HG03039 (cell line): ENCODE measurements around the gene GALNT4.

Experiments used
- ATAC-seq: cut with Tn5 transposase; IDR thresholded peaks from one replicate; pipeline ENCODE4 v1.9.1; 2021; ENCODE audit warnings: mild to moderate bottlenecking, moderate library complexity; ENCODE audit not compliant: unreplicated experiment

The GALNT4 gene

GRCh38 chr12:89524541-89525304 lies at the start of gene GALNT4:
TSS of gene GALNT4 (minus strand) at chr12:89524796. CDS start at chr12:89524549, 247 bp downstream.
- peak; percentile 80 for ATAC-seq

GRCh38 chr12:89573051-89573810 lies 48.6 kb upstream of the GALNT4 start:
- no peak for ATAC-seq

GRCh38 chr12:89571491-89572195 lies 47.0 kb upstream of the GALNT4 start:
- ATAC-seq, result no peak

GRCh38 chr12:89568484-89568883 lies 43.9 kb upstream of the GALNT4 start:
- ATAC-seq, result no peak

GRCh38 chr12:89567691-89568239 lies 43.2 kb upstream of the GALNT4 start:
- ATAC-seq, result no peak

GRCh38 chr12:89566615-89567014 lies 42.0 kb upstream of the GALNT4 start:
- no peak for ATAC-seq

GRCh38 chr12:89565002-89565401 lies 40.4 kb upstream of the GALNT4 start:
- ATAC-seq, result no peak

GRCh38 chr12:89559753-89560152 lies 35.2 kb upstream of the GALNT4 start:
- ATAC-seq, result no peak

- ATAC-seq, result no peak
Measured at GRCh38 chr12:89556976-89557375, 32.4 kb upstream of the GALNT4 start.

GRCh38 chr12:89552376-89552775 lies 27.8 kb upstream of the GALNT4 start:
- ATAC-seq, result no peak

- no peak for ATAC-seq
Measured at GRCh38 chr12:89551747-89552146, 27.2 kb upstream of the GALNT4 start.

- no peak for ATAC-seq
Measured at GRCh38 chr12:89547101-89547500, 22.5 kb upstream of the GALNT4 start.

- ATAC-seq, result no peak
Measured at GRCh38 chr12:89546151-89546550, 21.6 kb upstream of the GALNT4 start.

GRCh38 chr12:89544681-89545184 lies 20.1 kb upstream of the GALNT4 start:
- ATAC-seq, result no peak

GRCh38 chr12:89544022-89544421 lies 19.4 kb upstream of the GALNT4 start:
- no peak for ATAC-seq

GRCh38 chr12:89542912-89543592 lies 18.5 kb upstream of the GALNT4 start:
- ATAC-seq, result peak; percentile 71

- no peak for ATAC-seq
Measured at GRCh38 chr12:89542236-89542635, 17.6 kb upstream of the GALNT4 start.

GRCh38 chr12:89540586-89540985 lies 16.0 kb upstream of the GALNT4 start:
- ATAC-seq, result no peak

GRCh38 chr12:89539426-89540223 lies 15.0 kb upstream of the GALNT4 start:
- no peak for ATAC-seq

GRCh38 chr12:89538897-89539296 lies 14.3 kb upstream of the GALNT4 start:
- ATAC-seq, result no peak
